SK-N-MC (cell line): ENCODE measurements around the gene GAREM2.

Experiments used
- EZH2 ChIP-seq: fragments of 200-600 bp; sonication (generic); IDR thresholded peaks from one replicate; pipeline ENCODE4 v1.6.1; 2017; ENCODE audit warnings: antibody characterized with exemption
- FOXP2 ChIP-seq: optimal IDR thresholded peaks from 2 replicates; pipeline ENCODE3; 2011; ENCODE audit warnings: mild to moderate bottlenecking, moderate library complexity; ENCODE audit not compliant: insufficient read depth; ENCODE audit errors: extremely low read length, control extremely low read depth
- POLR2AphosphoS5 ChIP-seq: IDR thresholded peaks from 2 replicates; pipeline ENCODE4 v1.6.1; 2012; ENCODE audit warnings: mild to moderate bottlenecking, low read depth, low read length, borderline replicate concordance

DNA sequence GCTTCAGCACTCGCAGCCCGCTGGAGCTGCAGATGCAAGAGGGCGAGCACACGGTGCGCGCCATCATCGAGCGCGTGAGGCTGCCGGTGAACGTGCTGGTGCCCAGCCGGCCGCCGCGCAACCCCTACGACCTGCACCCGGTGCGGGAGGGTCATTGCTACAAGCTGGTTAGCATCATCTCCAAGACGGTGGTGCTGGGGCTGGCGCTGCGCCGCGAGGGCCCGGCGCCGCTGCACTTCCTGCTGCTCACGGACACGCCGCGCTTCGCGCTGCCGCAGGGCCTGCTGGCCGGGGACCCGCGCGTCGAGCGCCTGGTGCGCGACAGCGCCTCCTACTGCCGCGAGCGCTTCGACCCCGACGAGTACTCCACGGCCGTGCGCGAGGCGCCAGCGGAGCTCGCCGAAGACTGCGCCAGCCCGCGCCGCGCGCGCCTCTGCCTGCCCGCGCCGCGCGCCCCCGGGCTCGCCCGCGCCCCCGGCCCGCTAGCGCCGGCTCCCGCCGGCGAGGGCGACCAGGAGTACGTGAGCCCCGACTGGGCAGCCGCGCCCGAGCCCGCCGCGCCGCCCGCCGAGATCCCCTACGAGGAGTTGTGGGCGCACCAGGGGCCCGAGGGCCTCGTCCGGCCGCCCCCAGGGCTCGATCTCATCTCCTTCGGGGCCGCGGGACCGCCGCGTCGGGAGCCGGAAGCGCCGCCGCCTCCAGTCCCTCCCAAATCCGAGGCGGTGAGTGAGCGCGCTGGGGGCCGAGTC, 11.8 kb downstream of the GAREM2 start:
- TF ChIP-seq EZH2 (no peak), POLR2AphosphoS5 (no peak), FOXP2 (no peak)
